CD4-positive, CD25-positive, alpha-beta regulatory T cell (primary cell): ENCODE results near the gene EDNRA. TPM values are rescaled to one million over a fixed set of nuclear protein-coding genes. Genes with fewer than 3 reads are reported as not detected.

Experiments
- ATAC-seq, 2 donors: fragments of 150-1000 bp; cut with Tn5 transposase; one replicate each; pipeline ENCODE4 v1.10.0; 2021; ENCODE audit warnings: low read depth in 2 of 2, moderate number of reproducible peaks in 2 of 2, moderate library complexity in 1 of 2
- DNase-seq, 3 donors: peaks; one replicate each; pipeline versions ENCODE4 v3.0.0 to v3.0.0-alpha.2; 2012 to 2022; ENCODE audit warnings: mixed read lengths in 1 of 3
- H3K27ac ChIP-seq: one replicate; pipeline ENCODE4 v1.7.0; 2013; ENCODE audit warnings: mild to moderate bottlenecking, low read length; ENCODE audit not compliant: insufficient read depth, poor library complexity, severe bottlenecking
- H3K27me3 ChIP-seq: one replicate; pipeline ENCODE4 v1.7.0; 2013; ENCODE audit warnings: low read length; ENCODE audit not compliant: control insufficient read depth, insufficient read depth
- H3K36me3 ChIP-seq: one replicate; pipeline ENCODE4 v1.7.0; 2013; ENCODE audit warnings: mild to moderate bottlenecking, low read length, moderate library complexity; ENCODE audit not compliant: control insufficient read depth, insufficient read depth
- H3K4me1 ChIP-seq: 2 replicates; pipeline ENCODE4 v1.7.0; 2013; ENCODE audit warnings: mild to moderate bottlenecking, low read length; ENCODE audit not compliant: insufficient read depth, control insufficient read depth, poor library complexity, severe bottlenecking
- H3K4me3 ChIP-seq: one replicate; pipeline ENCODE4 v1.7.0; 2013; ENCODE audit warnings: low read depth, mild to moderate bottlenecking, low read length, moderate library complexity
- H3K9me3 ChIP-seq, 2 experiments: 1 replicate in 1 of 2; 2 replicates in 1 of 2; pipeline ENCODE4 v1.7.0; 2013; ENCODE audit warnings: low read length in 2 of 2, mild to moderate bottlenecking in 1 of 2, moderate library complexity in 1 of 2; ENCODE audit not compliant: control insufficient read depth in 2 of 2
- H3K27ac Mint-ChIP-seq, 3 donors: one replicate each; pipeline ENCODE4 v1.8.0; 2020 to 2022; ENCODE audit warnings: mild to moderate bottlenecking in 3 of 3, mixed read lengths in 3 of 3, moderate library complexity in 2 of 3
- H3K27me3 Mint-ChIP-seq: one replicate; pipeline ENCODE4 v1.8.0; 2022; ENCODE audit warnings: mild to moderate bottlenecking, mixed read lengths
- H3K36me3 Mint-ChIP-seq: one replicate; pipeline ENCODE4 v1.8.0; 2020; ENCODE audit warnings: mixed read lengths
- H3K4me1 Mint-ChIP-seq, 4 donors: one replicate each; pipeline ENCODE4 v1.8.0; 2020 to 2022; ENCODE audit warnings: mixed read lengths in 4 of 4, mild to moderate bottlenecking in 1 of 4
- H3K4me3 Mint-ChIP-seq, 4 donors: one replicate each; pipeline ENCODE4 v1.8.0; 2020 to 2022; ENCODE audit warnings: mild to moderate bottlenecking in 4 of 4, mixed read lengths in 4 of 4, moderate library complexity in 3 of 4
- H3K9me3 Mint-ChIP-seq, 7 donors: one replicate each; pipeline ENCODE4 v1.8.0; 2020 to 2022; ENCODE audit warnings: mixed read lengths in 7 of 7, mild to moderate bottlenecking in 3 of 7, moderate library complexity in 2 of 7
- polyA plus RNA-seq, 4 donors: library from polyadenylated mRNA; unstranded; fragments of 300-500 nt; fragmentation: Illumina TruSeq; gene quantifications; one replicate each; pipeline ENCODE4 v1.2.3, GENCODE V29; 2021
- total RNA-seq: library from RNA; stranded (reverse); gene quantifications from one replicate; pipeline ENCODE4 v1.2.3, GENCODE V29; 2022

EDNRA gene
- total and polyA plus RNA-seq, 5 donors from 2014 or later = not detected

DNA sequence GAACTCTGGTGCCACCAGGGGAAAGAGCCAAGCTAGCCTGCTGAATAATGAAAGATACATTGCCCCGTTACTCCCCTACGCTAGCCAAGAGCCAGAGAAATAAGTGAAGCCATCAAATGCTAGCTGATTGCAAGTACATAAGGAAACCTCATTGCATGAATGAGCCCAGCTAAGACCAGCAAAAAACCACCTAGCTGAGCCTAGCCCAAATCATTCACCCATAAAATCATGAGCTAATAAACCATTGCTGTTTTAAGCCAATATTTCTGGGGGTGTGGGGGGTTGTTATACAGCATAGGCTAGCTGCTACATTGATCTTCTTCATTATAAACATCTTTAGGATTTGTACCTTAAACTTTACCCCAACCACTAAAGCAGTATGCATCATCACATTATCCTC is 15.4 kb upstream of the EDNRA start:
- Mint-ChIP-seq H3K9me3 (peaks cover 0 to 9% (median 3%) of the 10 kb centered on the region in 7 donors), H3K27me3 (no peaks in the 10 kb centered on the region), H3K4me1 (no peaks in the 10 kb centered on the region), H3K36me3 (no peaks in the 10 kb centered on the region), H3K27ac (no peak overlapping the region), H3K4me3 (no peak overlapping the region)
- Histone ChIP-seq H3K4me1 (no peaks in the 10 kb centered on the region), H3K27me3 (no peaks in the 10 kb centered on the region), H3K9me3 (no peaks in the 10 kb centered on the region), H3K4me3 (no peak overlapping the region), H3K36me3 (no peaks in the 10 kb centered on the region), H3K27ac (no peak overlapping the region)
- DNase-seq (no peak), ATAC-seq (no peak)

DNA sequence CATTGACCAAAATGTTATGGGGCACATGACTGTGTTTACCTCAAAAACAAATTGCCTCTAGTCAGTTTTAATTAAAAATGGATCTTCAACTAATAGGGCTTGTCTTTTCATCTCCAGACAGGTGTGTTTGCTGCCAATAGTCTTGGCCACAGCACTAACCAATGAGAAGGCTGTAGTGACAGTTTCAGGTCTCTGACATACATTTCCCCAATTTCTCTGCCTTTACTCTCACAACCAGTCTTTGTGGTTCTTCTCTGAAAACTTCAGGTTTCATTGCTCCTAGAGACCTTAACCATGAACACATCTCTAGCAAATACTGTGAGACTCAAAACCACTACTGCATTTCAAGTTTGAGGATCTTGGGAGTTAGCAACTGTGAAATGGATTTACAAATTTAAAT is 3.5 kb upstream of the EDNRA start:
- no peak overlapping the region for H3K4me3 Mint-ChIP-seq
- no peaks in the 10 kb centered on the region for H3K4me1 Mint-ChIP-seq
- Histone ChIP-seq H3K4me1 (no peaks in the 10 kb centered on the region), H3K36me3 (no peaks in the 10 kb centered on the region), H3K27me3 (peaks cover 4% of the 10 kb centered on the region), H3K27ac (no peak overlapping the region), H3K9me3 (no peaks in the 10 kb centered on the region), H3K4me3 (no peak overlapping the region)
- DNase-seq (no peak), ATAC-seq (no peak)
- H3K27me3 Mint-ChIP-seq = peaks cover 18% of the 10 kb centered on the region
- peaks cover 0 to 3% (median 0%) of the 10 kb centered on the region in 7 donors for H3K9me3 Mint-ChIP-seq
- H3K27ac Mint-ChIP-seq = no peak overlapping the region
- H3K36me3 Mint-ChIP-seq = no peaks in the 10 kb centered on the region

DNA sequence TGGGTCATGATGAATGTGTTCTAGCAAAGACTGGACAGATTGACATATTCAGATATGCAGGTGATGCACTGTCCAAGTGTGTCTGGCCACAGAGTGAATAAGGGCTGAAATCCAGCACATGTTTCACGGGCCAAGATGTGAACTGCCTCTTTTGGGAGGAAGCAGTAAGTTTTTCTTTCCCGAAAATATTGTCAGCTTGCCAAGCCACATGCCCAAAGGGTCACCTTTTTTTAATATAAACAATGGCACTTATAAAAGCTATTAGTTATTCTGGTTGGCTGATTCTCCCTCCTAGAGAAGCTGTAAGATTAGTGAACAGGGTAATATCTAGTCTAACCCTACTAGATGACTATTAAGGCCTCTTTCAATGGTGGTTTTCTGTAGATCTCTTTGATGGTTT is 1.5 kb upstream of the EDNRA start:
- no peak for DNase-seq

DNA sequence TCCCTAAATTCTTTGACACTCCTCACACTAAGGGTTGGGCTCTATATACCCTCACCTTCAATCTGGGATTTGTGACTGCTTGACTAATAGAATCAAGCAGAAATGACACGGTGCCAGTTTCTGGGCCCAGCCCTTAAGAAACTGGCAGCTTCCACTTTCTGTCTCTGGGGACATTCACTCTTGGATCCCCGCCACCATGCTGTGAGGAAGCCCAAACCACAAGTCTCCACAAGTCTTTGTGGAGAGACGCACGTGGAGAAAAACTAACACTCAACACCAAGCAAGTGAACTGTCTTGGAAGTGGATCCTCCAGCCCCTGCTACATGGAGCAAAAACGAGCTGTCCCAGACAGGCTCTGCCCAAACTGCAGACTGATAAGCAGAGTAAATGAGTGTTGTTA is 1.1 kb upstream of the EDNRA start:
- DNase-seq = no peak

More for the DNA sequence above, 1.5 kb upstream of the EDNRA start:
- Histone ChIP-seq H3K36me3 (no peaks in the 10 kb centered on the region), H3K4me3 (no peak overlapping the region), H3K27me3 (peaks cover 7% of the 10 kb centered on the region), H3K4me1 (no peaks in the 10 kb centered on the region), H3K27ac (no peak overlapping the region), H3K9me3 (no peaks in the 10 kb centered on the region)
- H3K9me3 Mint-ChIP-seq = peaks cover 0 to 3% (median 0%) of the 10 kb centered on the region in 7 donors
- H3K4me1 Mint-ChIP-seq = no peaks in the 10 kb centered on the region
- no peak for ATAC-seq
- H3K27me3 Mint-ChIP-seq = peaks cover 23% of the 10 kb centered on the region
- H3K36me3 Mint-ChIP-seq = no peaks in the 10 kb centered on the region
- no peak overlapping the region for H3K4me3 Mint-ChIP-seq
- H3K27ac Mint-ChIP-seq = no peak overlapping the region

DNA sequence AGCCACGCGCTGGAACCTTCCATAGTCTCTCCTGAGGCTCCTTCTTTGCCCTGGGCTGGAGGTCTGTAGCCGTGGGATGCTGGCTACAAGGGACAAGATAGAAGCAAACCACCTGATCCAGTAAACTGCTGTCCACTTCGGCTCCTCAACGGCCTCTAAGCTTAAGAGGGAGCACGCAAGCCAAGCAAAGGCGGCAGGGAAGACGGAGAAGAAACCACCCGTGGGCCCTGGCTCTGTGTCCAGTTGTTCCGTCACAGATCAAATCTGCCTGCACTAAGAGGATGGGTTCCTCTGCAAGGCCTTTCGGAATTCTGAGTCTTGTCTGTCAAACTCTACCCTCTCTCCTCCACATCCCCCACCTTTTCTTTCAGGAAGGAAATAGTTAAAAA is 401 bp upstream of the EDNRA start:
- no peaks in the 10 kb centered on the region for H3K4me1 ChIP-seq
- no peak overlapping the region for H3K4me3 ChIP-seq
- H3K4me1 Mint-ChIP-seq = no peaks in the 10 kb centered on the region
- peaks cover 23% of the 10 kb centered on the region for H3K27me3 Mint-ChIP-seq
- no peaks in the 10 kb centered on the region for H3K36me3 Mint-ChIP-seq
- H3K9me3 ChIP-seq = no peaks in the 10 kb centered on the region
- peaks cover 0 to 1% (median 0%) of the 10 kb centered on the region in 7 donors for H3K9me3 Mint-ChIP-seq
- H3K36me3 ChIP-seq = no peaks in the 10 kb centered on the region
- H3K4me3 Mint-ChIP-seq = no peak overlapping the region
- peaks cover 7% of the 10 kb centered on the region for H3K27me3 ChIP-seq
- no peak overlapping the region for H3K27ac Mint-ChIP-seq
- no peak for DNase-seq
- ATAC-seq = no peak
- H3K27ac ChIP-seq = no peak overlapping the region

More for the DNA sequence above, 1.1 kb upstream of the EDNRA start:
- peaks cover 23% of the 10 kb centered on the region for H3K27me3 Mint-ChIP-seq
- no peaks in the 10 kb centered on the region for H3K36me3 Mint-ChIP-seq
- Histone ChIP-seq H3K27ac (no peak overlapping the region), H3K9me3 (no peaks in the 10 kb centered on the region), H3K27me3 (peaks cover 7% of the 10 kb centered on the region), H3K4me3 (no peak overlapping the region), H3K36me3 (no peaks in the 10 kb centered on the region), H3K4me1 (no peaks in the 10 kb centered on the region)
- no peak overlapping the region for H3K4me3 Mint-ChIP-seq
- no peaks in the 10 kb centered on the region for H3K4me1 Mint-ChIP-seq
- H3K9me3 Mint-ChIP-seq = peaks cover 0 to 3% (median 0%) of the 10 kb centered on the region in 7 donors
- no peak overlapping the region for H3K27ac Mint-ChIP-seq
- no peak for ATAC-seq

DNA sequence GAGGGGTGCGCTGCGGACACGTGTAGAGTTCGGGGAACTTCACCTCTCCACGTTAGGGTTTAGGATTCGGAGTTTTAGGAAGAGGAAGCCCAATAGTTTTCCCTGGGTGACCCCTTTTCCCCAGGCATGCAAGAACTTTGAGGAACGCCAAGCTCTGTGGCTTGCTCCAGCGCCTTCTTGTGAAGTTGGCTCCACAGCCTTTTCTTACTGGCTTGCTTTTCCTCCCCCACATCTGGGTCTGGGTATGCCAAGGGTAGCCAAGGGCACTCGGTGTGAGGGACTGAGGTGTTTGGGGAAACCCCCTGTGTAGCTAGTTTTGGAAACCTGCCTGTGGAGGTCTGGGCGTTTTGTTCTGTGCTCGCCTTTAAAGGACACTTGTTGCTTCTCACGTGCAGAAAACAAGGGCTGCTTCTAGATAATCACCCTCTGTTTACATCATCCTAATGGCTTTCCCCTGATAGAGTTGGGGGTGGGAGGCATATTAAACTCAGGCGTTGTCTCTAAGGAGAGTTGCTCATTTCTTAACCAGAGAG is 746 bp downstream of the EDNRA start:
- Mint-ChIP-seq H3K4me1 (no peaks in the 10 kb centered on the region), H3K9me3 (peaks cover 0 to 1% (median 0%) of the 10 kb centered on the region in 7 donors), H3K4me3 (no peak overlapping the region), H3K27ac (no peak overlapping the region), H3K36me3 (no peaks in the 10 kb centered on the region), H3K27me3 (peaks cover 29% of the 10 kb centered on the region)
- H3K4me1 ChIP-seq = no peaks in the 10 kb centered on the region
- ATAC-seq = no peak
- no peak overlapping the region for H3K27ac ChIP-seq
- no peaks in the 10 kb centered on the region for H3K9me3 ChIP-seq
- H3K36me3 ChIP-seq = no peaks in the 10 kb centered on the region
- H3K4me3 ChIP-seq = no peak overlapping the region
- H3K27me3 ChIP-seq = peaks cover 4% of the 10 kb centered on the region
- no peak for DNase-seq

DNA sequence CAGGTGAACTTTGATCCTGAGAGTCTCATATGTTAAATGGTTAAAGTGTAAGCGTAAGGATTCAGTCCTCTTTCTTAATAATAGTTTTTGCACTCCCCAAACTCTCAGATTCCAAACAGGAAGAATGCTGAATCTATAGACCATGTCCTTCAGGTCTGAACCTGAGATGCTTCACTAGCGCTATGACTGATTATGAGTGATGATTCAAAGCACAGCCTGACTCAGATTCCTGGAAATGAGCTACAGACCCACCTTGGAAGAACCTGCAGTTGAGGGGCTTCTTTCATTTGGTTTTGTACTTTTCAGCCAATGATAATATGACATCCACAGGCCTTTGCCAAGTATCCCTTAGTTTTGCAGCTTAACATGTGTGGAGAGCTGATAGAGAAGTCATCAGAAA is 1.4 kb downstream of the EDNRA start:
- Mint-ChIP-seq H3K27ac (no peak overlapping the region), H3K27me3 (peaks cover 29% of the 10 kb centered on the region), H3K36me3 (no peaks in the 10 kb centered on the region), H3K9me3 (peaks cover 0 to 1% (median 0%) of the 10 kb centered on the region in 7 donors), H3K4me3 (no peak overlapping the region), H3K4me1 (no peaks in the 10 kb centered on the region)
- no peaks in the 10 kb centered on the region for H3K36me3 ChIP-seq
- no peak overlapping the region for H3K4me3 ChIP-seq
- no peaks in the 10 kb centered on the region for H3K9me3 ChIP-seq
- ATAC-seq = no peak
- no peak for DNase-seq
- H3K27ac ChIP-seq = no peak overlapping the region
- H3K4me1 ChIP-seq = no peaks in the 10 kb centered on the region
- peaks cover 4% of the 10 kb centered on the region for H3K27me3 ChIP-seq

DNA sequence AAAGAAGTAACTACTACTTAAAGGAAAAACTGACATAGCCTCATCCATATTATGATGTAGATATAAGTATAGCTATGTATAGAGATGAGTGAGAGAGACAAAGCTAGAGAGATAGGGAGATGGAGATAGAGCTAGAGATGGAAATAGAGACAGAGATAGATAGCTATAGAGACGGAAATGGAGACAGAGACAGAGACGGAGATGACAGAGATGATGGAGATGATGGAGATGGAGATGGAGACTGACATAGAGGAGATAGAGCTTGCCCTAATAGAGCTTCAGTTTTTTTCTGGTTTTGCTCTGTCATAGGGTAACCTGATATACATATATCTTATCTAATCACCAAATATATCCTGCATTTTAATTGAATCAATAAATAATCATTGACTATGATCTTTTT is 4.3 kb downstream of the EDNRA start:
- ATAC-seq (no peak), DNase-seq (no peak)
- Histone ChIP-seq H3K4me1 (no peaks in the 10 kb centered on the region), H3K27me3 (peaks cover 4% of the 10 kb centered on the region), H3K36me3 (no peaks in the 10 kb centered on the region), H3K27ac (no peak overlapping the region), H3K9me3 (no peaks in the 10 kb centered on the region), H3K4me3 (no peak overlapping the region)
- H3K36me3 Mint-ChIP-seq = no peaks in the 10 kb centered on the region
- H3K4me1 Mint-ChIP-seq = no peaks in the 10 kb centered on the region
- peaks cover 0 to 2% (median 0%) of the 10 kb centered on the region in 7 donors for H3K9me3 Mint-ChIP-seq
- no peak overlapping the region for H3K27ac Mint-ChIP-seq
- H3K4me3 Mint-ChIP-seq = no peak overlapping the region
- H3K27me3 Mint-ChIP-seq = peaks cover 24% of the 10 kb centered on the region
